GM21786 (cell line): Measurements from ENCODE around the gene CNNM1.
A peak's percentile ranks its signal among the peaks of the same experiment; 100 is the strongest.

Experiments used
- ATAC-seq: cut with Tn5 transposase; IDR thresholded peaks from one replicate; pipeline ENCODE4 v1.9.1; 2021; ENCODE audit not compliant: unreplicated experiment

CNNM1 gene

GRCh38 chr10:99329304-99329553 is at the start of gene CNNM1:
Gene CNNM1 (plus strand): TSS chr10:99329356. CDS start chr10:99329388, 32 bp downstream.
- ATAC-seq: peak; percentile 38

- ATAC-seq: no peak
Measured at GRCh38 chr10:99279626-99280111, 49.5 kb upstream of the CNNM1 start.

DNA sequence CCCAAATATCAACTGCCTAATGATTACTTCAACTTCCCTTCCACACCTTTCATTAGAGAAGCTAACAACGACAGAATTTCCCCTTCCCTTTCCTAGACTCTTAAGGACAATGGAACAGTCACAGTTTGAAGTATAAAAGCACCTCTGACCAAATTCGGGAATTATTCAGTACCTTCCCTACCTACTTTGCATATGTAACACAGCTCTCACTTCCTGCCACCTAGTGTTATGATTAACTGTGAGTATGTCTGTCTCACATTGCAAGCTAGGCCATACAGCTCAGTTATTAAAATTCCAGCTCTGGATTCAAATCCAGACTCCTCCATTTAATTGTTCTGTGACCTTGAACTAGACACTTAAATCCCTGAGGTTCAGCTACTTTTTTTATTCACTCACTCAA is 48.7 kb upstream of the CNNM1 start:
- ATAC-seq: no peak

GRCh38 chr10:99285881-99286280 is 43.3 kb upstream of the CNNM1 start:
- ATAC-seq: no peak

GRCh38 chr10:99290306-99290705 is 38.9 kb upstream of the CNNM1 start:
- no peak for ATAC-seq

DNA sequence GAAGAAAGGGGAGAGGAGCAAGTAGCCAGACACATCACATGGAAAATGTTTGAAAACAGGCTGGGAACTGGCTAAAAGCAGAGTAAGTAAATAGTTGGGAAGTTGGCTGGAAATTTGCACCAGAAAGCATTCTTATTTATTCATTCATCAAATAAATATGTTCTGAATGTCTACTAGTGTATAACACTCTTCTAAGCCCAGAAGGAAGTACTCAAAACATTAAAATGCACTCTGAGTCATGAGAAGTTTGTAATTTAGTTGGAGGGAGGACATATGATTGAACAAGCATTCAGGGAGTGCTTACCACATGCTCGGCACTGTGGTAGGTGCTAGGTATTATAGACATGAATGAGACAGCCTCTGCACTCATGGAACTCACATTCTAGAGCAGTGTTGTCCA is 37.0 kb upstream of the CNNM1 start:
- no peak for ATAC-seq

GRCh38 chr10:99296605-99297004 is 32.6 kb upstream of the CNNM1 start:
- ATAC-seq: no peak

DNA sequence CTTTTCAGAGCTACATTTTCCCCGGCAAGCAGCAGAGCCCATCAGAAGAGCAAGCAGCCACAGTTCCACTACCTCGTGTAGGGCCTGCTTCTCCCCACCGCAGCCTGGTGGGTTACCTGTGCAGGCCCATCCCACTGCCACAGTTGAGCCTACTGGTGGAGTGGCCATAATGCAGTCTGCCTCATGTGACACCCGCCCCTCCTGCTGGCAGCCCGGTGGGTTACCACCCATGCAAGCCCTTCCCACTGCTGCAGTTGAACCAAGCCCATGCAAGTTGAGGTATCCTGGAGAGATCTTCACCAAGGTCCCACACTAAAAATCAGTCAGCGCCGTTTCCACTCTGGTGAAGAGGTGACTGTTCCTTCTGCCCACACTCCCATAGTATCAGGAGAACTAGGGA is 32.1 kb upstream of the CNNM1 start:
- no peak for ATAC-seq

DNA sequence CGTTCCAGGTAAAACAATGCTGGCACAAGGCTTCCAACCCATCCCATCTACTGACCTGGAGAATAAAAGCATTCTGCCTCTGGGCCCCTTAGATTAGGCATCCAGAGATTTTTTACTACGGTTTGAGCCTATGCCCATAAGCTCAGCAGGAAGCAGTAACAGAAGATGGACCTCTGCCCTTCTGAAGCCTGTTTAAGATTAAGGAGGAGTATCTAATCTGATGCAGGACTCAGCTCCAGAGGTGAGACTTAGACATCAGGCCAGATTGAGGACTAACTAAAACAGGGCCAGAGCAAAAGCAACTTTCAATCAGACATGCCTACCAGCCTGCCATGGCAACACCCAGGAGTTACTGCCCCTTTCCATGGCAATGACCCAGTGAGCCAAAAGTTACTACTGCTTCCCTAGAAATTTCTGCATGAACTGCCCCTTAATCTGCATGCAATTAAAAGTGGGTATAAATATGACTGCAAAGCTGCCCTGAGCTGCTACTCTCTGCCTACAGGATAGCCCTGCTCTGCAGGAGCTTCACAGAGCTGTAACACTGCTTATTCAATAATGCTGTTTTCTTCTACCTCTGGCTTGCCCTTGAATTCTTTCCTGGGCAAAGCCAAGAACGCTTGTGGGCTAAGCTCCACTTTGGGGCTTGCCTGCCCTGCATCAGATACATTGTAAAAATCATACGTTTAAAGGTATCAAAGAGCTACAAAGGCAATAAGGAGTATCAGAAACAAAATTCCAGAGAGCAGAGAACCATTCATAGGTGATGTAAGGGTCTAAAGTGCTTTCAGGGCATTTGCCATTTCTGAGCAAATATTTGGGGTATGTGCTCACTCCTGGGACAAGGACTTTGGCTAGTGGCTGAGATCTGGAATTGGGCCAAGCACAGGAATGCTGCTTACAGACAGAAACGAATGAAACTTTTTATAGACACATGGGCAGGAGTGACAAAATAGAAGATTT is 25.0 kb upstream of the CNNM1 start:
- ATAC-seq: no peak

GRCh38 chr10:99304862-99305229 is 24.3 kb upstream of the CNNM1 start:
- ATAC-seq: no peak

GRCh38 chr10:99312501-99312900 is 16.7 kb upstream of the CNNM1 start:
- ATAC-seq: no peak

DNA sequence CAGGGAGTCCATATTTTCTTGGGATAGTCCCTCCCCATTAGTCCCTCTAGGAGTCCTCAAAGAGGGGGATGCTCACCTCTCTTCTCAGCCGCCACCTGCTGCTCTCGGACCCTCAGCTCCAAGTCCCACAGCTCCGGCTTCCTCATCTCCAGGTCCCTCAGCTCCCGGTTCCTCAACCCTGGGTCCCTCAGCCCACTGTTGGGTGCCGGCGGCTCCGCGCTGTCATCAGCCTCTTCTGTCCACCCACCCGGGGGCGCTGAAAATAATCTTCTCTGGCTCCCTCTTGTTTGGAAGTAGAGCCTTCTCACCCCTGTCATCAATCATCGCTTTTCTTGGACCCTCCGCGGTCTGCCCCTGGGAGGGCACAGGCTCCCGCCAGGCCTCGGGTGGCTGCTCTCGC is 13.3 kb upstream of the CNNM1 start:
- ATAC-seq: no peak

- ATAC-seq: no peak
Measured at GRCh38 chr10:99316374-99316773, 12.8 kb upstream of the CNNM1 start.

GRCh38 chr10:99318048-99318447 is 11.1 kb upstream of the CNNM1 start:
- ATAC-seq: no peak

DNA sequence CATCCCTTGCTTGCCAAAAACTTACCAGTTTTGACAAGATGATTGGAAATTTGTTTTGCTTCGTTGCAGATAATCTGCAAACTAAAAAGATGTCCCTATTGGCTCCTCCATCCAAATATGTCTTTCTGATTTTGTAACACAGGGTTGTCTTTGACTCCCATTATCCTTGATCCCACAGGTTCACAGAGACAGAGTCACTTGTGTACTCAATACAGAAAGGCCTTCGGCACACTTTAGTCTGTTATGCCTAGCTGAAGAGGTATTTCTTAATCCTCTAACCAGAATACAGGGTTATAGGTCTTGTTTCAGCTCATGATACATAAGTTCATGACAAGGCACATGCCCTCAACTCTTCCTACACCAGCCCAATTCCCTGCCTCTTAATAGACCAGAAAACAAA is 10.7 kb upstream of the CNNM1 start:
- ATAC-seq: no peak

DNA sequence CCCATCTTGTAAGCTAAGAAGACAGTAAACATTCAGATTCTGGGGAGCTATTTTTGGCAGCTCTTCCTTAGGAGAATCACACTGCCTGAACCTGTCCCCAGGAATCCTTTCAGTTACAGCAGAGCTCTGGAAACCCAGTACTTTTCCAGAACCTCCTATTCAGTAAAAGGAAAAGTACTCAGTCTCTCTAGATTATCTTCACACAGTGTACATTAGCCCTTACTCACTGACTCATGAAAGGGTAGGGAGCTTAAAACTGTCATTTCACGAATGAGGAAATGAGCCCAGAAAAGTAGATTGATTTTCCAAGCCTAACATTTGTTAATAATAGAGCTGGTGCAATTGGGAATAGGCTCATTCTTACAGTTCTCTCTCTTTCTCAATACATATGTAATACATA is 3.9 kb upstream of the CNNM1 start:
- ATAC-seq: no peak

DNA sequence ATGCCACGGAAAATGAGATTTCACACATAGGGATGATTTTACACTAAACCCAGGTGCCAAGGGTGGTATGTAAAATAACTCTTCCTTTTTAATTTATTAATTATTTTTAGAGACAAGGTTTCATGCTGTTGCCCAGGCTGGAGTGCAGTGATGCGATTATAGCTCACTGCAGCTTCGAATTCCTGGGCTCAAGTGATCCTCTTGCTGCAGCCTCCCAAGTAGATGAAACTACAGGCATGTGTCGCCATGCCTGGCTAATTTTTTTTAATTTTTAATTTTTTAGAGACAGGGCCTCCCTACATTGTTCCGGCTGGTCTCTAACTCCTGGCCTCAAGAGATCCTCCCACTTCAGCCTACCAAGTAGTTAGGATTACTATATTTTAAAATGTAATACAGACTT is 2.3 kb upstream of the CNNM1 start:
- ATAC-seq: no peak

DNA sequence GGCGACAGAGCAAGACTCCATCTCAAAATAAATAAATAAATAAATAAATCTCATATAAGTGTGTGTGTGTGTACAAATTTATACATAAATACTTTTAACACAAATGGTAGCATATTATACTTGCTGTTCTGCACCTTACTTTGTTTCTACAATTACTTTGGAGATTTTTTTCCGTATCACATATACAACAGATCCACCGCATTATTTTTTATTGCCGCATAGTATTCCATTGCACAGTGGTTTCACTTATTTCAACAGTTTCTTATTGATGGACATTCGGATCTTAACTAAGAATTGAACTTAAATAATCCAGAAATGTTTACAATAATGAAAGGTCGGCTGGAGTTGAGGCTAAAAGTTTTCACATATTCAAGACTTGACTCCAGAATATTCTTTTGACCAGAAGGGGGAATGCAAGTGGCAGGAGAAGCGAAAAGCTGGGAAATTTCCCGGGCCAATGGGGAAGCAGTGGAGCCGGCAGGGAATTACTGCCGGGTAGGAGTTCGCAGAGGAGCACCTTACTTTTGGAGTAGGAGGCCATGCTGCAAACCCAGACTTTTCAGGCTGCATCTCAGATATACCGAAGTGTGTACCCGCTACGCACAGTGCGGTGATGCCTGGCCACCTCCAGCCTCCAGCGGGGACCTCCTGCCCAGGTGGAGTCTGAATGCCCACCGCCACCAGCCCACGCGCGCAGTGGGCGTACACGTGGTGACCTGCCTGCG is 415 bp upstream of the CNNM1 start:
- ATAC-seq: no peak

- peak; percentile 36 for ATAC-seq
Measured at GRCh38 chr10:99329554-99330346, 594 bp downstream of the CNNM1 start.

DNA sequence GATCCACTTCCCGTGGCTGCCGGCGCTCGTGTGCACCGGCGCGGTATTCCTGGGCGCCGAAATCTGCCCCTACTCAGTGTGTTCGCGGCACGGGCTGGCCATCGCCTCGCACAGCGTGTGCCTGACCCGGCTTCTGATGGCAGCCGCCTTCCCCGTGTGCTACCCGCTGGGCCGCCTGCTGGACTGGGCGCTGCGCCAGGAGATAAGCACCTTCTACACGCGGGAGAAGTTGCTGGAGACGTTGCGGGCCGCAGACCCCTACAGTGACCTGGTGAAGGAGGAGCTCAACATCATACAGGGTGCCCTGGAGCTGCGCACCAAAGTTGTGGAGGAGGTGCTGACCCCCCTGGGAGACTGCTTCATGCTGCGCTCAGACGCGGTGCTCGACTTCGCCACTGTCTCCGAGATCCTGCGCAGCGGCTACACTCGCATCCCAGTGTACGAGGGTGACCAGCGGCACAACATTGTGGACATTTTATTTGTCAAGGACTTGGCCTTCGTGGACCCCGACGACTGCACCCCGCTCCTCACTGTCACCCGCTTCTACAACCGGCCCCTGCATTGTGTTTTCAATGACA is 1.3 kb downstream of the CNNM1 start:
- ATAC-seq: no peak

DNA sequence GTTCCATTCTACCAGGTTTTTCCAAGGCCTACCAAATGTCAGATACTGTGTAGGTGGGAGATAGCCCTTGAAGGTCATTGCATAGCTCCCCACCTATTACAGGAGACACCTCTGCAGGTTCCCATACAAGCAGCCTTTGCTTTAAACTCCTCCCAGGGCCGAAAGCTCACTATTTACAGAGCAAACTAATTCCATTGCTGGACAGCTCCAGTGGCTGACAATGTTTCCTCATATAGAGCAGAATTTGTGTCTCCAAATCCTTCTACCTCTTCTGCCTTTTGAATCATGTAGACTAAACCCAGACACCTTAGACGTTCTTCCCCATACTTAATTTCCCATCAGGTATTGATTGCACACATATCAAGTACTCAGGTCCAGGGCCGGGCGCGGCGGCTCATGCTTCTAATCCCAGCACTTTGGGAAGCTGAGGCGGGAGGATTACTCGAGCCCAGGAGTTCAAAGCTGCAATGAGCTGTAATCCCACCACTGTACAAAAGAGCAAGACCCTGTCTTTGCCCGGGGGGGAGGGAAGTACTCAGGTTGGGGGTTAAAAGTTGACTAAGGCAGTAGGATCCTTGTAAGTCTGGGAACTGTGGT is 2.1 kb downstream of the CNNM1 start:
- no peak for ATAC-seq
